Daoy (cell line): ENCODE data around the gene GOSR2. TPM values are rescaled to one million over a fixed set of nuclear protein-coding genes. Genes with fewer than 3 reads are reported as not detected.
"Not testable (repeated sequence)": the region's sequence is repeated elsewhere in the genome, so short reads cannot be mapped to it uniquely, and the experiment has no call there.

Source experiments
- DNase-seq: peaks from one replicate; pipeline ENCODE4 v3.0.0-alpha.2; 2015; ENCODE audit warnings: low read depth
- total RNA-seq: library from RNA; depleted of rRNA; stranded (reverse); fragments of >200 nt; shearing (Covaris generic); gene quantifications from 2 replicates; pipeline ENCODE4 v1.2.3, GENCODE V29; 2014

Gene GOSR2
- total RNA-seq, 1 experiment from 2014 or later = 67.7 TPM

- DNase-seq = no peak
Measured at GRCh38 chr17:46964315-46965265, 41.6 kb downstream of the GOSR2 start.

DNA sequence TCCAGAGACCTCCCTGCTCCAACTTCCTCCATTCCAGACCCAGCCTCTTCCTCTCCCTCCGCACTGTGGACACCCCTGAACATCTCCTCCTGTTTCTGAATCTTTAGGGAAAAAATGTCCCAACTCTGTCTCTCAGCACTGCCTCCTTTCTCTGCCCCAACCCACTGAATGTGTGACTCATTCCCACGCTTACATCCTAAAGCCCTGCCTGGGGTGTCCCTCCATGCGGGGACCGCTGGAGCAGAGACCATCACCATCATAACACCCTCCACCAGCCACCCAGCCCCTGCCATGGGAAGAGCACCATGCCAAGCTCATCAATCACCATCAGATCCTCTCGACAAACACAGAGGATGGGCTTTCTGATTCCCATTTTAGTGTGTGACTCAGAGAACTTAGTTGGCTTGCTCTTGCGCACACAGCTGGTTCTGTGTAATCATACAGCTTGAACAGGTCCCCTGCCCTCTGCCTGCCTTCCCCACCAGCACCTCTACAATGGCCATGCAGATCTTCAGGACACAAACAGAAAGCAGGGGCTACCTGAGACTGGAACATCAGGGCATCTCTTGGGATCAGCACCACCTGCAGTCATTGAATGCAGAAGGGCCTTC is 45.4 kb downstream of the GOSR2 start:
- no peak for DNase-seq

GRCh38 chr17:46968896-46969295 is 45.9 kb downstream of the GOSR2 start:
- DNase-seq = no peak

GRCh38 chr17:46971647-46972300 is 48.8 kb downstream of the GOSR2 start:
- no peak for DNase-seq

GRCh38 chr17:46972346-46972745 is 49.4 kb downstream of the GOSR2 start:
- DNase-seq = no peak

DNA sequence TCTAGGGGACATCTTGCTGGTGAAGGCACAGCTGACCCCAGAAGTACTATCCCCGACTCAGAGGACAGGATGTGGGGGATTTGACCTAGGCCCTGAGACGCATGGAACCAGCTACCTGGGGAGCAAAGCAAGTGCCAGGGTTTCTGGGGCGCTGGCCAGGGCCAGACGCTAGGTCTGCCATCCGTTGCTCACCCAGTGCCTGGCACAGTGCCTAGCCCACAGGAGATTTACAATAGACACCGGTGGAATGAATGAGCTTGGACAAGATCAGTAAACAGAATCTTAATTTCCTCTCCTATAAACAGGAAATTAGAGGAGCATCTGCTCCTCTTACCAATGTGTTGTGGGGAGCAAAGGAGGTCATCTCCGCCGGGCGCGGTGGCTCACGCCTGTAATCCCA is 51.1 kb downstream of the GOSR2 start:
- DNase-seq = no peak

DNA sequence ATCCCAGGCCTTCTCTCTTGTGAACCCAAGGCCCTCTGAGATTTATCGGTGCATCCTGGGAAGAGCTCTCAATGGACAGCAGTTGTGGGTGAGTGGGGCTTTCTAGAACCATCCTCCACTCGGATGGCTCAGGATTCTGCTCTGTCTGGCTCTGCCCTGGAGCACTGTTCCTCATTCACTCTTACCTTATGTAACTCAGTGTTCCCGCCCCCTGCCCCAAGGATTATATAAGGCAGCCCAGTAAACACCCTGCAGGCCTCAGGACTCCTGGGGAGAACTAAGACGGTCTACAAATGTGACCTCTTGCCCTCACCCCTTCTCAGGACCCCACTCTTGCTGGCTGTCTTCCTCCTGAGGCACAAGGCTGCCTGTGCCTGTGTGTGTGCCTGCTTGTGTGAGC is 52.3 kb downstream of the GOSR2 start:
- no peak for DNase-seq

- peak; percentile 86 for DNase-seq
Measured at GRCh38 chr17:46976626-46977270, 53.8 kb downstream of the GOSR2 start.

- peak; percentile 84 for DNase-seq
Measured at GRCh38 chr17:46977348-46977747, 54.4 kb downstream of the GOSR2 start.

DNA sequence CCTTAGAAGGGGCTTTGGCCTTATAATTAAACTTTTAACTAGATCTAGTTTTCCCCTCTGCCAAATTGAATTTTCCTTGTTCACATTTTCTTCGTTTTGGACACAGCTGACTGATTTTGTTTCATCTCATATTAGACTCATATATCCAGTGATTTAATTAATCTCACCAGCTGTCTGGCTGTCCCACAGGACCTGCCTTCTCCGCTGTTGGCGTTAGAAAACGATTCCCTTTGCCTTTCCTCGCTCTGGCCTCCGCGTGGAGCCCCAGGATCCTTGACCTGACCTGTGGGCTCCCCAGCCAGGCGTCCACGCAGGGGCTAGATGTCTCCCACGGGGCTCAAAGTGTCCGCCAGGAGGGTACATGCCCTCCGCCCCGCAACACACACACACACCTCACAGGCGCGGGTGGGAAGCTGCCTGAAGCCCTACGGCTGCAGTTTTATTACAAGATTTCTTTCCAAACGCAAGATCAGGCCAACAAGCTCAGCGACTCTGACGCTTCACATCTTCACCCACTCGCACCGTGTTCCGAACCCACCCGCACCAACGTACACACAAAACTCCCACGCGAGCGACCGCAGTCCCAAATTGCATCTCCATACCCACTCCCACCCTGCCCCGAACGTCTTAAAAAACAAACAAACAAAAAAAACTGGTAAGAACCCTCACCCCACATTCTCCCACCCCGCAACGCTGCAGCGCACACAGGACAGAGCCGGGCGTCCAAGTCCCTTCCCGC is 55.0 kb downstream of the GOSR2 start:
- no peak for DNase-seq

DNA sequence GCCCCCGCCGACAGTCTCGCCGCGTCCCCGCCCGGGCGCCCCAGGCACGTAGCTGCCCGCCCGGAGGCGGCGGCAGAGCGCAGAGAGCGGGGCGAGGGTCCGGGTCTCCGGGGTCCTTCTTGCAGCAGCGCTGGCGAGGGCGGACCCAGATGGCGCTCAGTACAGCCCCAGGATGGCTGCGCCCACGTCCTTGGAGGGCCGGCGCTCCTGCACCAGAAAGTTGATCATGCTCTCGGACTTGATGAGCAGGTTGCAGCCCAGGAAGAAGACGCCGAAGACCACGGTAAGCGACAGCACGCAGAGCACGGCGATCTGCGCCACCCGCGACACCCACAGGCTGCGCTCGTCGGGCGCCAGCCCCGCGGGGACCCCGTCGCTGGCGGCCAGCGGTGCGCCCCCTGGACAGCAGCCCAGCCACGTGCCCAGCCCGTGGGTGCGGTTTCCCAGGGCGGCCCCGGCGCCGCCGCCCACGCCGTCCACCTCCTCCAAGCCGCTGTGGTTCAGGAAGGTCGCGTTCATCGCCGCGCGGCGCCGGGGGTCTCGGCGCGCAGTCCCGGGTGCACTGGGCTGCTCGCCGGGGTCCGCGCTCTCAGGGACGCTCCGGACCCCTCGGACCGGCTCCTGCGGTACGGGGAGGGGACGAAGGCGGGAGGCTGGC is 55.7 kb downstream of the GOSR2 start:
- DNase-seq = peak; percentile 39

DNA sequence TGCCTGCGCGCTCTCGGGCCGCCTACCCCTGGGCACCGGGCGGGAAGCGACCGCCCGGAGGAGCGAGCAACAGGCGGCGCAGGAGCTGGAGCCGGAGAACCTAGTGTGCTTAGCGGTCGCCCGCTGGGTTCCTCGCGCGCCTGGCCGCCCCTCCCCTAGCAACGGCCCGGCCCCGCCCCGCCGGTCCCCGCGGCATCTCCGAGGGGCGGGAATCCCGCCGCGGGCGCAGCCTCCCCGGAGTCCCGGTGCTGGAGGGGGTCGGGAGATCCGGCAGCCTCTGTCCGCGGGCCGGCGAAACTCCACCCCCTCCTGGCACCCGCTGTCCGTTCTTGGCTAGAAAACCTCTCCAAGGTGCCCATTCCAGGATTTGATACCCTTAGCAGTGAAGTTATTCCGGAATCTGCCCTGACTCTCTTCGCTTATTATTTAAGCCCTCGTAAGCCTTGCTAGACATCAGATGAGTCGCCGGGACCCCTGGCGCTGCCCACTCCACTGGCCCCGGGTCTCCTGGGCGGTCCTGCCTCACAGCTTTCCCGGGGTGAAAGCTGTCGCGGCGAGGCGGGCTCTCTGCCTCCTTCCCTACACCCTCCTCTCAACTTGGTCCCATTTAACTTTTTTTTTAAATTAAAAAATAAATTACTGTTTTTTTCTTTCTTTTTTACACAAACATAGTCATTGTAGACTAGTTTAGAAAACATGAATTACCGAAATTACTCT is 56.3 kb downstream of the GOSR2 start, which contains the start of gene RPRML:
RPRML (minus strand) TSS at position 107 of the 717 bp plus-strand sequence. CDS start 246 bp downstream, outside the sequence.
- peak; percentile 68 for DNase-seq

GRCh38 chr17:46982577-46982976 is 59.6 kb downstream of the GOSR2 start:
- no peak for DNase-seq

- no peak for DNase-seq
Measured at GRCh38 chr17:46983782-46984181, 60.8 kb downstream of the GOSR2 start.

DNA sequence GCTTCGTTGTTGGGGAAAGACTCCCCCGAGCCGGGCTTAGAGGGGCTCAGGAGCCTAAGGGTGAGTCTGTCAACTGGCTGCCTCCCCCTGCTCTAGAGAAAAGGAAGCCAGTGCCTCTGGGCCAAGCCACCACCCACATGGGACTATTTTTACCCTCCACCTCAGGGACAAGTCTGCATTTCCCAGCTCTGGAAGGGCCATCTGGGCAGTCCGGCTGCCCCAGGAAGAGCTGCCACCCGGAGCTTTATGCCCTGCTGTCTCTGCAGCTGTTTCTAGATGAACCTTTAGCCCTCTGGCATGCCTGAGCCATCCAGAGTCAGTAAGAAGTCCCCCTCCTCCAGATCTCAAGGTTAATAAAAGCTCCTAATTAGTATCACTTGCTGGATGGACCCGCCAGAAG is 61.4 kb downstream of the GOSR2 start:
- no peak for DNase-seq

DNA sequence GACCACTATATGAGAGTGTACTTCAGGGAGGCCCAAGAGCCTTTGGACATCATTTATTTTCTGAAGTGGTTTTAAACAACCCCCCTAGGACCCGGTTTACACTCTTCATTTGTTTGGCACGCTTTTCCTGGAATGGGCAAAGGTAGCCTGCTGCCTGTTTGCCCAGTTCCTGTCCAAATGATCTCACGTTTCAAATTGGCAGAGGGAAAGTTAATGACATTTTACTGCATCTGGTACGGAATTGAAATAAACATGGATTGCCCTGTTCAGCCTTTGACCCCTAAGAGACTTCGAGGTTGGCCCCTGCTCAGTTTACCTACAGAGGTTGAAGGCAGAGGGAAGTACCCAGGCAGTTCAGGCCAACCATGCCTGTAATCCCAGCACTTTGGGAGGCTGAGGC is 61.9 kb downstream of the GOSR2 start:
- DNase-seq = no peak

DNA sequence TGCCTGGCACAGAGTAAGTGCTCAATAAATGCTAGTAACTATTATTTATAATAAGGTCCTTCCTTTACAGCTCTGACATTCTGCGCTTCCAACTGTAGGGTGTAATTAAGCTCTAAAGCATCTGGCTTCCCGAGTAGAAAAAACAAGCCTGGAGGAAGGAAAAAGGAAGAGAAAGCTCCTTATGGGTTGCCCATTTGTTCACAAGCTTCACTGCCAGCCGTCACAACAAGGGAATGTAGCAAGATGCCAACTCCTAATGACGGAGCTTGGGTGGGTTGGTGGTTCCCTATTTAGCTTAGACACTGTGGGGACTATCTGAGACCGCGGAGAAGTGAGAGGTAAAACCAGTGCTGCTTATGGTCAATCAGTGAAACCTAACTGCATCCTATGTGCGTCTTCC is 63.4 kb downstream of the GOSR2 start:
- no peak for DNase-seq

DNA sequence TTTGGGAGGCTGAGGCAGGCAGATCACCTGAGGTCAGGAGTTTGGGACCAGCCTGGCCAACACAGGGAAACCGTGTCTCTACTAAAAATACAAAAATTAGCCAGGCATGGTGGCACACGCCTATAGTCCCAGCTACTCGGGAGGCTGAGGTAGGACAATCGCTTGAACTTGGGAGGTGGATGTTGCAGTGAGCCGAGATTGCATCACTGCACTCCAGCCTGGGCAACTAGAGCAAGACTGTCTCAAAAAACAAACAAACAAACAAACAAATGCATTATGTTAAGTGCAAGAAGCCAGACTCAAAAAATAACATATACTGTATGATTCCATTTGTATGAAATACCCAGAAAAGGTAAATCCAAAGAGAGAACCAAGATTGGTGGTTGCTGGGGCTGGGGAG is 65.0 kb downstream of the GOSR2 start:
- not testable (repeated sequence) for DNase-seq

- no peak for DNase-seq
Measured at GRCh38 chr17:46989637-46990431, 66.9 kb downstream of the GOSR2 start.
